Lung (tissue), 12 donors: ENCODE data around the gene STC2. TPM values are rescaled to one million over a fixed set of nuclear protein-coding genes. Genes with fewer than 3 reads are reported as not detected.

Experiments
- ATAC-seq: fragments of 200-7000 bp; cut with Tn5 transposase; one replicate; pipeline ENCODE4 v1.9.1; 2020; ENCODE audit warnings: moderate number of reproducible peaks; ENCODE audit not compliant: insufficient read depth, low FRiP score
- DNase-seq, 3 donors: peaks; one replicate each; pipeline ENCODE4 v3.0.0-alpha.2; 2013 to 2017
- H3K27ac ChIP-seq, 2 donors: one replicate each; pipeline ENCODE4 v1.5.1; 2013; ENCODE audit warnings: mild to moderate bottlenecking in 2 of 2, moderate library complexity in 2 of 2, control low read depth in 1 of 2, inconsistent platforms in 1 of 2, low read depth in 1 of 2, low read length in 1 of 2
- H3K27me3 ChIP-seq, 3 donors: one replicate each; pipeline ENCODE4 v1.5.1; 2013; ENCODE audit warnings: low read length in 2 of 3; ENCODE audit not compliant: control insufficient read depth in 3 of 3, insufficient read depth in 3 of 3
- H3K36me3 ChIP-seq, 4 donors: one replicate each; pipeline ENCODE4 v1.5.1; 2013; ENCODE audit warnings: low read length in 4 of 4, mild to moderate bottlenecking in 1 of 4, moderate library complexity in 1 of 4; ENCODE audit not compliant: control insufficient read depth in 4 of 4, insufficient read depth in 4 of 4
- H3K4me1 ChIP-seq, 5 donors: one replicate each; pipeline ENCODE4 v1.5.1; 2013; ENCODE audit warnings: low read length in 5 of 5, mild to moderate bottlenecking in 2 of 5, moderate library complexity in 1 of 5; ENCODE audit not compliant: control insufficient read depth in 5 of 5, insufficient read depth in 5 of 5
- H3K4me3 ChIP-seq: one replicate; pipeline ENCODE4 v1.5.1; 2013; ENCODE audit warnings: mild to moderate bottlenecking, control low read depth, moderate library complexity
- H3K9ac ChIP-seq, 2 donors: one replicate each; pipeline ENCODE4 v1.5.1; 2013; ENCODE audit warnings: low read length in 2 of 2, control low read depth in 1 of 2; ENCODE audit not compliant: insufficient read depth in 1 of 2
- H3K9me3 ChIP-seq, 4 donors: one replicate each; pipeline ENCODE4 v1.5.1; 2013; ENCODE audit warnings: low read length in 3 of 4, mild to moderate bottlenecking in 1 of 4, moderate library complexity in 1 of 4; ENCODE audit not compliant: control insufficient read depth in 4 of 4, insufficient read depth in 3 of 4
- WGBS, 2 donors: extraction: QIAGEN DNeasy Blood & Tissue Kit; methylation state at CpG; one replicate each; pipeline ENCODE4 v1.1.7; 2013; 5-methylcytosine and 5-hydroxymethylcytosine counted together
- polyA plus RNA-seq, 2 donors: library from polyadenylated mRNA; stranded (reverse); fragments of 200-250 nt; gene quantifications; one replicate each; pipeline ENCODE4 v1.2.1, GENCODE V29; 2013
- total RNA-seq, 2 donors: library from RNA; depleted of rRNA in 1 of 2; stranded (reverse); fragments of >200 nt in 1 of 2; gene quantifications; one replicate each; pipeline ENCODE4 v1.2.1, GENCODE V29; 2014 to 2021
- TF ChIP-seq, protein P1 (sequence below): IDR thresholded peaks from 2 replicates; pipeline ENCODE4 v1.5.1; 2012; ENCODE audit warnings: mild to moderate bottlenecking; ENCODE audit errors: control extremely low read depth, extremely low read depth
- donor health status: control.
- donor health status: control.
- donor health status: Bipolar disorder and iron deficiency.
- donor health status: healthy.
- donor health status: DM: yes; HTN: yes; CAD: no.

STC2 gene
- total and polyA plus RNA-seq, 4 donors = 3.1 to 18.1 (median 8.4) TPM

DNA sequence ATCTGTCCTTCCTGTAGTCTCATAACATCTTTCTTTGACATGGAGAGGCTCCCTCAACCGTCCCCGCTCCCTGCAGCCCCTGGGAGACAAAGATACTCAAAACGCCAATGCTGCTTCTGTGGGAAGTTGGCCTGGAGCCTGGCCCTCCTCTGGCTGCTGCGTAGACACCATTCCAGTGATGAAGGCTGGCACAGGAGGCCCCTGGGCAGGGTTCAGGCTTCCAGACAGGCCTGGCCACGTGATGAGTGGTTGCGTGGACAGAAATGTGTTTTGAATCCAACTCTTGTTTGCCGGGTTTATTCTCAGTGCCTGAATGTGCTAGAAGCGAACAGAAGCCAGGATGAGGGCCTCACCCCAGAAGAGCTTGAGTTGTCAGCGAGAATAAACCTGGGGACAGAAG is 50.0 kb downstream of the STC2 start:
- H3K36me3 ChIP-seq = no peaks in the 10 kb centered on the region
- TF ChIP-seq, protein P1, sequence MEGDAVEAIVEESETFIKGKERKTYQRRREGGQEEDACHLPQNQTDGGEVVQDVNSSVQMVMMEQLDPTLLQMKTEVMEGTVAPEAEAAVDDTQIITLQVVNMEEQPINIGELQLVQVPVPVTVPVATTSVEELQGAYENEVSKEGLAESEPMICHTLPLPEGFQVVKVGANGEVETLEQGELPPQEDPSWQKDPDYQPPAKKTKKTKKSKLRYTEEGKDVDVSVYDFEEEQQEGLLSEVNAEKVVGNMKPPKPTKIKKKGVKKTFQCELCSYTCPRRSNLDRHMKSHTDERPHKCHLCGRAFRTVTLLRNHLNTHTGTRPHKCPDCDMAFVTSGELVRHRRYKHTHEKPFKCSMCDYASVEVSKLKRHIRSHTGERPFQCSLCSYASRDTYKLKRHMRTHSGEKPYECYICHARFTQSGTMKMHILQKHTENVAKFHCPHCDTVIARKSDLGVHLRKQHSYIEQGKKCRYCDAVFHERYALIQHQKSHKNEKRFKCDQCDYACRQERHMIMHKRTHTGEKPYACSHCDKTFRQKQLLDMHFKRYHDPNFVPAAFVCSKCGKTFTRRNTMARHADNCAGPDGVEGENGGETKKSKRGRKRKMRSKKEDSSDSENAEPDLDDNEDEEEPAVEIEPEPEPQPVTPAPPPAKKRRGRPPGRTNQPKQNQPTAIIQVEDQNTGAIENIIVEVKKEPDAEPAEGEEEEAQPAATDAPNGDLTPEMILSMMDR = no peak
- H3K27me3 ChIP-seq = peaks cover 0 to 12% (median 6%) of the 10 kb centered on the region in 3 donors
- DNase-seq (no peak), ATAC-seq (no peak)
- no peak overlapping the region for H3K9ac ChIP-seq
- peaks cover 0 to 5% (median 0%) of the 10 kb centered on the region in 5 donors for H3K4me1 ChIP-seq
- H3K4me3 ChIP-seq = no peak overlapping the region
- 78 to 81% methylated on average over 9 of the region's 9 CpGs for WGBS, 2 donors
- peaks cover 0 to 2% (median 0%) of the 10 kb centered on the region in 4 donors for H3K9me3 ChIP-seq
- peak overlapping the region in 1 of 2 donors; percentile 72 for H3K27ac ChIP-seq

DNA sequence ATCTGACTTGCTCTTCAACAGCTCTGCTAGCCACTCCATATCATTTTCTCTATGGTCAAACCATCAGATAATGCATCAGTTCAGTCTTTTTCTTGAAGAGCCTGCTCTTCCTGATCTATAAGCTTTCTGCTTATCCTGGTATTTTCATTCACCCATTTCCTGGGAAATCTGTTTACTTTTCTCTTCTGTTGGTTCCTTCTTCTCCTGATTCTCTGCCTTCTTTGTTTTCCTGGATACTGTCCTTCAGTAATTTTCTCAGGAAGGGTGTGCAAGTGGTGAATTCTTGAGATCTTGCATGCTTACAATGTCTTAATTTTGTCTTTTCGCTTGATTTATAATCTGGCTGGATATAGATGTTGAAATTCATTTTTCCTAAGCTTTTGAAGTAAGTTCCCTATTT is 53.4 kb downstream of the STC2 start:
- TF ChIP-seq, protein P1 = no peak
- Histone ChIP-seq H3K9ac (no peak overlapping the region), H3K4me1 (peaks cover 0 to 5% (median 0%) of the 10 kb centered on the region in 5 donors), H3K36me3 (no peaks in the 10 kb centered on the region), H3K27ac (no peak overlapping the region), H3K4me3 (no peak overlapping the region), H3K9me3 (peaks cover 0 to 4% (median 0%) of the 10 kb centered on the region in 4 donors), H3K27me3 (peaks cover 0 to 3% (median 0%) of the 10 kb centered on the region in 3 donors)
- 76 to 81% methylated on average over 1 of the region's 1 CpG for WGBS, 2 donors
- no peak for DNase-seq
- no peak for ATAC-seq

DNA sequence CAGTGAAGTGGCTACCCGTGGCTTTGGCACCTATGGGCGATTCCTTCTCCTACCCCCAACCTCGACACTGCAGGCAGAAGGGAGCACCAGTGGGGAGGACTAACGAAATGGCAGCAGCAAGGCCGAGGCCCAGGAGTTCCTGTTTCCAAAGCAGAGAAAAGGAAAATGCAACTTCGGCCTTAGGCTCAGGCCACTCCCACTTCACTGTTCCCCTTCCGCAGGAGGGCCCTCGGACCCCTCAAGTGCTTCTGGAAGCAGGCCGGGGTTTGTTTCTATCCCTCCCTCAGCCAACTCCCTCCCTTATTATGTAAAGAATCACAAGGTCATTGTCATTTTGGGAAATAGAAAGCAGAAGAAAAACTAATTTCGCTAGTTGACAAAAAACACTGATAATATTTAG is 56.8 kb downstream of the STC2 start:
- no peak for DNase-seq

More for the DNA sequence above, 56.8 kb downstream of the STC2 start:
- TF ChIP-seq, protein P1 = no peak
- Histone ChIP-seq H3K9ac (no peak overlapping the region), H3K4me3 (no peak overlapping the region), H3K4me1 (peaks cover 0 to 3% (median 0%) of the 10 kb centered on the region in 5 donors), H3K36me3 (no peaks in the 10 kb centered on the region), H3K27ac (no peak overlapping the region), H3K9me3 (peaks cover 0 to 6% (median 0%) of the 10 kb centered on the region in 4 donors), H3K27me3 (peaks cover 3 to 8% (median 4%) of the 10 kb centered on the region in 3 donors)
- 46 to 58% methylated on average over 10 of the region's 10 CpGs for WGBS, 2 donors
- no peak for ATAC-seq
